Fibroblast of skin of left biceps (primary cell): ENCODE measurements around the gene S100A7A.
"Not testable (repeated sequence)": the region's sequence is repeated elsewhere in the genome, so short reads cannot be mapped to it uniquely, and the experiment has no call there.

Experiments used
- DNase-seq, 2 experiments: peaks; one replicate each; pipeline ENCODE4 v3.0.0-alpha.2; 2013; ENCODE audit warnings: low read depth in 2 of 2

The S100A7A gene

GRCh38 chr1:153395136-153395685, 21.1 kb upstream of the S100A7A start:
- DNase-seq: no peak

- DNase-seq: no peak
These were observed 20.5 kb upstream of the S100A7A start for GRCh38 chr1:153395776-153396175.

DNA sequence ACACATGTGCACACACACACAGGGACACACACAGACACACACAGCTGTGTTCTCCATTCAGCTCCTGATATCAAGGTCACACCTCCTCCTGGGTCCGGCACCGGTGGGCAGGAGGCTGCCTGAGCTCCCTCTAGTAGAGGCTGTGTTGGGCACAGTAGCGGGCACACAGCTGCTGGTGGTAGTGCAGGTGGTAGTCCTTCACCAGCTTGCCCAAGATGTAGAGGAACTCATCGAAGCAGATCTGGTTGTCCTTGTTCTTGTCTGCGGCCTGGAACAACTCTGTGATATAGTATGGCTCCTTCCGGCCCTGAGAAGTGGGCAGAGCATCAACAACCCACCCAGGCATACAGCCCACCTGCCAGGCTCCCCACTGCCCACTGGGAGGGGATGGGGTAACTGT, 19.9 kb upstream of the S100A7A start:
- DNase-seq: no peak

GRCh38 chr1:153397051-153397923, 19.0 kb upstream of the S100A7A start:
- no peak for DNase-seq

- DNase-seq: no peak
These were observed 18.2 kb upstream of the S100A7A start for GRCh38 chr1:153397924-153398651.

DNA sequence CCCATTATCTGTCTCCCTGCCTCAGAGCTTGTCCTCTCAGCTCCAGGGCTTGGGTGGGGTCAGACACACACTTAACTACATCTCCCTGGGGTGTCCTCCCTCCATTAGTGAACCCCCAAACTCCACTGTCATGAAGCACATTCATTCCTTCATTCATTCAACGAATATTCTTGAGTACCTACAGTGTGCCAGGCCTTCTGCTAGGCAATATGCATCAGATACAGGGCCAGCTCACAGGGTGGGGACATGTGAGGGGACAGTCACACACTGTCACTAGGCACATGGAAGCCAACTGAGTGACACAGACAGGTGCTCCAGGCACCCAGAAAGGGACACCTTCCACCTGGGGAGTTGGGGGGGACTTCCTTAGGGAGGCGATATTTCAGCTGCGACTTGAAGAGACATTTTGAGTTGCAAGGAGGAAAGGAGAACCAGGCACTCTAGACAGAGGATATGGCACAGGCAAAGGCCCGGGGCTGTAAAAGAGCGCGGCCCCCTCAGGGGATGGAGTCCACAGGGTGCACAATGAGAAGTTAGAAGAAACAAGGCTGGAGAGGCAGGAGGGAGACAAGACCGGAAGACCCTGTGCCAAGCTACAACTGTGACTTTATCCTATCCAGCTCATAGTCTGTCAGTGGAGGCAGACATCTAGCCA, 16.8 kb upstream of the S100A7A start:
- no peak for DNase-seq

DNA sequence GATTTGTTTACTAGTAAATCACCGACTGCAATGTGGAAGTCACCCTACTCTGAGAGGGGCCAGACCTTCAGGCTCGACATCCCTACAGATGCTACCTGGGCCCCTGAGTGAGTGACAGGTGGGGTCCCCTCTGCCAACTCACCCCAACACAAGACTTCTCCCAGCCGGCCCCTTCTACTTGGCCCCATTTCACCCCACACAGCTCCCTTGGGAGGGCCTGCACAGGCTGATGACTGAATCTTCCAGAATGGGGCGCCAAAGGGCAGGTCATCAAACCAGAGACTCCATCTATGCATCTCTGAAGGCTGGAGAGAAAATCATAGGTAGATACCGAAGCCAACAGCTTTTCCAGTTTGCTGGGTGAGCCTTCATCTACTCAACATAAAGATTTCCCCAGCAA, 16.1 kb upstream of the S100A7A start:
- no peak for DNase-seq

GRCh38 chr1:153401461-153401860, 14.9 kb upstream of the S100A7A start:
- DNase-seq: no peak

- DNase-seq: no peak
These were observed 14.1 kb upstream of the S100A7A start for GRCh38 chr1:153402226-153402625.

DNA sequence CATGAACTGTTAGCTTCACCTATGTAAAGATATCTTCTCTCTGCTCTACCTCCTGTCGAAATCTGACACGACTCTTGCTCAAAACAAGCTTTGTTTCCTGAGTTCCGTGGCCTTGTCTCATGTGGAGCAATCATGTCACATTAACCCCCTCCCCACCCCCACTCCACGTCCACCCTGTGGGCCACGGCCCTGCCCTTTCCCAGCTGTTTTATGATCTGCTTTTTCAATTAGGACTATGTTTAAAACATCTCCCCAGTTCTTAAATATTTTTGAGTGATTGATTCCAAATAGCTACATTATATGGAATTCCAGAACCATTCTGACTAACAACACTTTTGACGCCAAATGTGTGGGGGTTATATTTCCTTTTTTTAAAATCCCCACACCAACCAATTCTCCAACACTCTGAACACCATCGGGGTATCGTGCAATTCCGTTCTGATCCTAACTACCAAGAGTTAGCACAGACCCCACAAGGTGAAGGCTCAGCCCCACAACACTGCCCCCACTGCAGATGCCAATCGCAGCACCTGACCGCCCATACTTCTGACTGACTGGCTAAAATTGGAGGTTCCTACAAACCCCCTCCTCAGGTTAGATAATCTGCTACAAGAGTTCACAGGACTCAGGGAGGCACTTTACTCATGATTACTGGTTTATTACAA, 12.8 kb upstream of the S100A7A start:
- DNase-seq: no peak

DNA sequence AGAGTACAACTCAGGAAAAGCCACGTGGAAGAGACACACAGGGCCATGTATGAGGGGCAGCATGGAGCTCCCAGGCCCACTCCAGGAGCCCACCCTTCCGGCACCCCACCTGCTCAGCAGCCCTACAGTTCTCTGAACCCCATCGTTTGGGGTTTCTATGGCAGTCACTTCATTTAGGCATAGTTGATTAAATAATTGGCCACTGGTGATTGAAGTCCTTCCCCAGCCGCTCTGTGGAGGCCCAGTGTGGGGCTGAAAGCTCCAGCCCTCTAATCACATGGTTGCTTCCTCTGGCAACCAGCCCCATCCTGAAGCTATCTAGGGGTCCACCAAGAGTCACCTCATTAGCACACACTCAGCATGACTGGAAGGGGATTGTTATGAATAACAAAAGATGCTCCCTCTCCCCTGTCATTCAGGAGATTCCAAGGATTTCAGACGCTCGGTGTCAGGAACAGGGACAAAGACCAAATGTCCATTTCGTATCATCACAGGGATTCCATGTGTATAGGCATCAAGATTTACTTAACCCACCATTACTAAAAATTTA, 12.2 kb upstream of the S100A7A start:
- no peak for DNase-seq

- DNase-seq: no peak
These were observed 11.6 kb upstream of the S100A7A start for GRCh38 chr1:153404768-153405167.

GRCh38 chr1:153405825-153406599, 10.3 kb upstream of the S100A7A start:
- DNase-seq: not testable (repeated sequence)

- DNase-seq: not testable (repeated sequence)
These were observed 9.0 kb upstream of the S100A7A start for GRCh38 chr1:153407274-153407673.

DNA sequence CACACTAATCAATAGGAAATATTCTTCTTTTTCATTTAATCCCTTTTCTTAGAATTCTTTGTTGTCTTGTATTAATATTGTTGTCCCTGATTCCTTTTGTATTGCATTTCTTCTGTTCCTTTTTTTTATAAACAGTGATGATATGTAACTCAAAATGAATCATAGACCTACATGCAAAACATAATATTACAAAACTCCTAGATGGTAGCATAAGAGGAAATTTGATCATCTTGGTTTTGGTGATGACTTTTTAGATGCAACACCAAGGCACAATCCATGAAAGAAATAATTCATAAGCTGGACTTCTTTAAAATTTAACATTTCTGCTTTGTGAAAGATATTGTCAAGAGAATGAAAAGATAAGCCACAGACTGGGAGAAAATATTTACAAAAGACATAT, 2.4 kb upstream of the S100A7A start:
- not testable (repeated sequence) for DNase-seq

DNA sequence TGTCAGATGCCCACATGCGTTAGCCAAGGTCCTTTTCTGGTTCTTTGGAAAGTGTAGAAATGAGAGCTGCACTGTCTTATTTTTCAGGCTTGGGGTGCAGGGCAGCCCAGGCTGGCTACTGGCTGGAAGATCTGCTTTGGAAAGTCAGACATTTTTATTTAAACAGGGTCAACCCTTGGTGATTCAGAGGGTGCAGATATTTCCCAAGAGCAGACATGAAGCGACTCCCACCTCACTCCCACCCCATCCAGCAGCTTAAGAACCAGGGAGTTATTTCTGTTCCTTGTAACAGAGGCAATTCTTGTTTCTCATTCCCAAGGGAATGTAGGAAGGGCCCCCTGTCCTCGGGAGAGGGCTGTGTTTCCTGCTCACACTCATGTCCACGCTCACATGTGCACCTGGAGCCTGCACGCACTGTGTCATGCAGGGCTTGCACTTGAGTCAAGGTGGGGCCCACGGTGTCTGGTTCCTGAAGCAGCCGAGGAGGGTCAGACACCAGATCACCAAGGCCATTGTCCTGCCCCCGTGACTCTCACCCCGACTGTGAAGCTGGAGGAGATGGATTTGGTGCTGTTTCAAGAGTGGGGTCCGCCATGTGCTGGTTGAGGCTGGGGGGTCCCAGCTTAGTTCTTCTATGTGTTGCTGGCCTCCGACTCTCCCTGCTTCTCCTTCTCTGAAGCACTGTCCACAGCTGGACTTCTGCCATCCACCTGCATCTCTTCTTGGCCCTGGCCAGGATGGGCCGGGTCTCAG, 992 bp downstream of the S100A7A start:
- no peak for DNase-seq

DNA sequence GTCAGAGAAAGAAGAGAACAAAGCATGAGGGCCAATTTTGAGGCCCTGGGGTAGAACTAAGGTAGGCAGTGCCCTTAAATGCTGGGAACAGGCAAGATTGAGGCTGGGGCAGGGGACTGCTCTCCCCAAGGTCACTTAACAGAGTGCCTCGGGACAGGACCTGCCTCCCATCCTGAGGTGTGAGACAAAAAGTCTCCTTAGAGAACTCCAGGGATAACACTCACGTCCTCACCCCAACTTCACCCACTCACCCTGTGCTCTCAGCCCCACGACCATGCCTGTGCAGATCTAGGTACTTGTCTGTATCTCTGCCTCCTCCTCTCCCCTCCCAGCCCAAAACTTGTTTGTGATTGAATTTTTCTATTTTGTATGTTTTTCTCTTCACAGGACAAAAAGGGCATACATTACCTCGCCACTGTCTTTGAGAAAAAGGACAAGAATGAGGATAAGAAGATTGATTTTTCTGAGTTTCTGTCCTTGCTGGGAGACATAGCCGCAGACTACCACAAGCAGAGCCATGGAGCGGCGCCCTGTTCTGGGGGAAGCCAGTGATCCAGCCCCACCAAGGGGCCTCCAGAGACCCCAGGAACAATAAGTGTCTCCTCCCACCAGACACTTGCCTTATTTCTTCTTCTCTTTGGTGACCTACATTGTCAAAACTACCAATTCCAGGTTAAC, 2.6 kb downstream of the S100A7A start:
- not testable (repeated sequence) for DNase-seq

GRCh38 chr1:153419436-153419793, 3.1 kb downstream of the S100A7A start:
- not testable (repeated sequence) for DNase-seq

GRCh38 chr1:153420306-153420705, 4.0 kb downstream of the S100A7A start:
- DNase-seq: no peak
